HG02642 (cell line): ENCODE results near the gene MAP3K7.
"Not testable (repeated sequence)": the region's sequence is repeated elsewhere in the genome, so short reads cannot be mapped to it uniquely, and the experiment has no call there.

Experiments used
- ATAC-seq: cut with Tn5 transposase; IDR thresholded peaks from one replicate; pipeline ENCODE4 v1.9.1; 2021; ENCODE audit warnings: mild to moderate bottlenecking; ENCODE audit not compliant: unreplicated experiment, poor library complexity

Gene MAP3K7

GRCh38 chr6:90581146-90581545 lies 5.7 kb downstream of the MAP3K7 start:
- ATAC-seq = no peak

GRCh38 chr6:90578894-90579549 lies 7.8 kb downstream of the MAP3K7 start:
- no peak for ATAC-seq

- no peak for ATAC-seq
Measured at GRCh38 chr6:90575267-90575666, 11.6 kb downstream of the MAP3K7 start.

GRCh38 chr6:90574610-90575009 lies 12.3 kb downstream of the MAP3K7 start:
- ATAC-seq = no peak

GRCh38 chr6:90573624-90574023 lies 13.2 kb downstream of the MAP3K7 start:
- ATAC-seq = no peak

- no peak for ATAC-seq
Measured at GRCh38 chr6:90572856-90573255, 14.0 kb downstream of the MAP3K7 start.

GRCh38 chr6:90569223-90569622 lies 17.6 kb downstream of the MAP3K7 start:
- no peak for ATAC-seq

- ATAC-seq = not testable (repeated sequence)
Measured at GRCh38 chr6:90567682-90568081, 19.2 kb downstream of the MAP3K7 start.

GRCh38 chr6:90562341-90562740 lies 24.5 kb downstream of the MAP3K7 start:
- not testable (repeated sequence) for ATAC-seq

- ATAC-seq = no peak
Measured at GRCh38 chr6:90559931-90560330, 26.9 kb downstream of the MAP3K7 start.

GRCh38 chr6:90557006-90557405 lies 29.9 kb downstream of the MAP3K7 start:
- no peak for ATAC-seq

- ATAC-seq = no peak
Measured at GRCh38 chr6:90547991-90548390, 38.9 kb downstream of the MAP3K7 start.

- ATAC-seq = no peak
Measured at GRCh38 chr6:90547079-90547478, 39.8 kb downstream of the MAP3K7 start.

GRCh38 chr6:90545448-90545847 lies 41.4 kb downstream of the MAP3K7 start:
- ATAC-seq = no peak

- no peak for ATAC-seq
Measured at GRCh38 chr6:90544741-90545140, 42.1 kb downstream of the MAP3K7 start.

GRCh38 chr6:90544081-90544480 lies 42.8 kb downstream of the MAP3K7 start:
- ATAC-seq = no peak

GRCh38 chr6:90541221-90541620 lies 45.7 kb downstream of the MAP3K7 start:
- no peak for ATAC-seq

- ATAC-seq = no peak
Measured at GRCh38 chr6:90538278-90539046, 48.4 kb downstream of the MAP3K7 start.

GRCh38 chr6:90537723-90538258 lies 49.1 kb downstream of the MAP3K7 start:
- ATAC-seq = peak; percentile 69

GRCh38 chr6:90537027-90537426 lies 49.8 kb downstream of the MAP3K7 start:
- ATAC-seq = no peak

GRCh38 chr6:90536520-90536919 lies 50.4 kb downstream of the MAP3K7 start:
- ATAC-seq = no peak
